ENCODE measurements around the gene GIPC2. TPM values are rescaled to one million over a fixed set of nuclear protein-coding genes. Genes with fewer than 3 reads are reported as not detected.

GIPC2 gene
- total and polyA plus RNA-seq, 9 of the 15 experiments (the other 6 are each of a cell fraction or from before 2014, with no cell fraction given), result 0.01 to 0.05 (median 0.04) TPM; not detected in 3

DNA sequence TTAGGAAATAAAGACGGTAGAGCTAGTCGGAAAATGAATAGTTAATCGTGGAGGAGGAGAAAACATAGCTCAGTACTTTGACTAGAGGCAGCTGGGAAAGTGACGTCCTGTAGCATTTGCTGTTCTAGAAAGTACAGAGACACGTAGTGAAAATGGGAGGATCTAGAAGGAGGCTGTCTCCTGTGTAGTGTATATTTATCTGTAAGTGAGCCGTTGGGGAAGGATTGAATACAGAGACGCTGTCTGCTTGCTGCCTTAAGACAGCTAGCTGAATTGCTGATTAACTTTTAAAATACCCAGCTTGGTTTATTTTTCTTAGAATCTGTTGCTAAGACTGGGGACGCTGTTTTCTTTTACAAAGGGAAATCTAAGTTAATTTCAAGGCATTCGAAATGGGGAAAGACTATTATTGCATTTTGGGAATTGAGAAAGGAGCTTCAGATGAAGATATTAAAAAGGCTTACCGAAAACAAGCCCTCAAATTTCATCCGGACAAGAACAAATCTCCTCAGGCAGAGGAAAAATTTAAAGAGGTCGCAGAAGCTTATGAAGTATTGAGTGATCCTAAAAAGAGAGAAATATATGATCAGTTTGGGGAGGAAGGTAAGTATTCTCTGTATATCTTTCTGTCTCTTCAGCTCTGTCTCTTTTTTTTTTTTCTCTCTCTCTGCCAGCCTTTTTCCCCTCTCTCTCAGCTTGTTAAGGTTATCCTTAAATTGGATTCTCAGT lies 40.9 kb upstream of the GIPC2 start, which contains the start of gene DNAJB4 (continued):
- TF ChIP-seq RREB1 (CRISPR knock-in tag; IDR thresholded peaks at IDR 0.05) (no peak), SIN3B (IDR thresholded peaks at IDR 0.05; ENCODE audit: low read depth) (no peak), ZNF274 (IDR thresholded peaks at IDR 0.05; ENCODE audit: borderline replicate concordance, low read depth, low read length) (no peak), E2F6 (IDR thresholded peaks at IDR 0.05; ENCODE audit: borderline replicate concordance in 1 of 2, extremely low read depth in 1 of 2, insufficient read depth in 1 of 2, insufficient read length in 1 of 2, low read depth in 1 of 2, low read length in 1 of 2, poor library complexity in 1 of 2, severe bottlenecking in 1 of 2) (no peak), GTF3C2 (IDR thresholded peaks at IDR 0.05; ENCODE audit: borderline replicate concordance, extremely low read depth, insufficient read length) (no peak), EP300 (IDR thresholded peaks at IDR 0.05; ENCODE audit: low read length) (no peak; the same call in 1 of the 2 replicates), SFPQ (IDR thresholded peaks at IDR 0.05; ENCODE audit: low read depth, low read length) (no peak), THAP12 (CRISPR knock-in tag; IDR thresholded peaks at IDR 0.05) (peak; percentile 56; the same call in 1 of the 2 replicates), GATAD2B (IDR thresholded peaks at IDR 0.05; ENCODE audit: borderline replicate concordance) (no peak), SPI1 (IDR thresholded peaks at IDR 0.05; ENCODE audit: borderline replicate concordance, low read depth, low read length) (no peak), CBFB (CRISPR knock-in tag; IDR thresholded peaks at IDR 0.05) (no peak)

Measured in K562 (cell line).